ENCODE measurements around the gene POU2F2. TPM values are rescaled to one million over a fixed set of nuclear protein-coding genes. Genes with fewer than 3 reads are reported as not detected.
A peak's percentile ranks its signal among the peaks of the same experiment; 100 is the strongest.

Gene POU2F2
- total RNA-seq, 1 experiment from 2014 or later, result 0.16 TPM

- H3K9me3 ChIP-seq (replicated peaks), result no peaks in the 10 kb centered on the region
- no peaks in the 10 kb centered on the region for H3K4me1 ChIP-seq
- H3K36me3 ChIP-seq, result peaks cover 47% of the 10 kb centered on the region
- H3K27me3 ChIP-seq, result no peaks in the 10 kb centered on the region
- no peak for DNase-seq
- no peak overlapping the region for H3K27ac ChIP-seq
- no peak overlapping the region for H3K4me3 ChIP-seq
Measured at GRCh38 chr19:42079276-42079669, 53.0 kb downstream of the POU2F2 start.

- DNase-seq, result no peak
- H3K4me1 ChIP-seq, result no peaks in the 10 kb centered on the region
- no peaks in the 10 kb centered on the region for H3K27me3 ChIP-seq
- H3K36me3 ChIP-seq, result peaks cover 45% of the 10 kb centered on the region
- no peaks in the 10 kb centered on the region for H3K9me3 ChIP-seq (replicated peaks)
- H3K4me3 ChIP-seq, result no peak overlapping the region
- H3K27ac ChIP-seq, result no peak overlapping the region
Measured at GRCh38 chr19:42078538-42079275, 53.5 kb downstream of the POU2F2 start.

- no peak overlapping the region for H3K4me3 ChIP-seq
- DNase-seq, result no peak
- H3K27ac ChIP-seq, result no peak overlapping the region
- peaks cover 41% of the 10 kb centered on the region for H3K36me3 ChIP-seq
- H3K4me1 ChIP-seq, result no peaks in the 10 kb centered on the region
- H3K9me3 ChIP-seq (replicated peaks), result no peaks in the 10 kb centered on the region
- no peaks in the 10 kb centered on the region for H3K27me3 ChIP-seq
Measured at GRCh38 chr19:42078058-42078457, 54.2 kb downstream of the POU2F2 start.

GRCh38 chr19:42076380-42076944 is 55.8 kb downstream of the POU2F2 start:
- H3K4me1 ChIP-seq, result no peaks in the 10 kb centered on the region
- peaks cover 31% of the 10 kb centered on the region for H3K36me3 ChIP-seq
- peak overlapping the region; percentile 71 for H3K4me3 ChIP-seq
- H3K27me3 ChIP-seq, result no peaks in the 10 kb centered on the region
- peak overlapping the region; percentile 3; the same call in 1 of the 2 replicates for H3K27ac ChIP-seq
- H3K9me3 ChIP-seq (replicated peaks), result no peaks in the 10 kb centered on the region
- no peak for DNase-seq

- Histone ChIP-seq H3K36me3 (peaks cover 25% of the 10 kb centered on the region), H3K27ac (peak within 1 kb of the TSS; percentile 83), H3K27me3 (no peaks in the 10 kb centered on the region), H3K4me1 (no peaks in the 10 kb centered on the region), H3K4me3 (peak within 1 kb of the TSS; percentile 71), H3K9me3 (replicated peaks) (no peaks in the 10 kb centered on the region)
- peak; percentile 100 for DNase-seq
Measured at GRCh38 chr19:42075616-42076379, 56.4 kb downstream of the POU2F2 start, which contains the start of gene ZNF574. Gene ZNF574, plus strand, starts transcription at chr19:42076166. Its CDS starts 2,441 bp downstream, at chr19:42078607.

- no peaks in the 10 kb centered on the region; the same call in 1 of the 2 replicates for H3K27me3 ChIP-seq
- H3K4me1 ChIP-seq, result no peaks in the 10 kb centered on the region
- DNase-seq, result no peak
- H3K9me3 ChIP-seq (replicated peaks), result no peaks in the 10 kb centered on the region
- H3K4me3 ChIP-seq, result peak overlapping the region; percentile 71
- peaks cover 21% of the 10 kb centered on the region for H3K36me3 ChIP-seq
- peak overlapping the region; percentile 83 for H3K27ac ChIP-seq
Measured at GRCh38 chr19:42075364-42075615, 57.0 kb downstream of the POU2F2 start.

- Histone ChIP-seq H3K36me3 (peaks cover 16% of the 10 kb centered on the region), H3K27me3 (no peaks in the 10 kb centered on the region; the same call in 1 of the 2 replicates), H3K27ac (peak overlapping the region; percentile 83), H3K4me1 (no peaks in the 10 kb centered on the region), H3K9me3 (replicated peaks) (no peaks in the 10 kb centered on the region), H3K4me3 (peak overlapping the region; percentile 71)
- DNase-seq, result peak; percentile 47 to 62
Measured at GRCh38 chr19:42074513-42075363, 57.5 kb downstream of the POU2F2 start.

GRCh38 chr19:42071247-42071646 is 61.0 kb downstream of the POU2F2 start:
- no peak overlapping the region for H3K4me3 ChIP-seq
- H3K36me3 ChIP-seq, result no peaks in the 10 kb centered on the region
- H3K9me3 ChIP-seq (replicated peaks), result no peaks in the 10 kb centered on the region
- H3K27ac ChIP-seq, result no peak overlapping the region
- H3K4me1 ChIP-seq, result no peaks in the 10 kb centered on the region
- no peak for DNase-seq
- no peaks in the 10 kb centered on the region; the same call in 1 of the 2 replicates for H3K27me3 ChIP-seq

- peak within 1 kb of the TSS; percentile 17; the same call in 1 of the 2 replicates for H3K27ac ChIP-seq
- H3K36me3 ChIP-seq, result no peaks in the 10 kb centered on the region
- no peaks in the 10 kb centered on the region for H3K4me1 ChIP-seq
- no peaks in the 10 kb centered on the region; the same call in 1 of the 2 replicates for H3K27me3 ChIP-seq
- H3K4me3 ChIP-seq, result peak within 1 kb of the TSS; percentile 61
- no peaks in the 10 kb centered on the region for H3K9me3 ChIP-seq (replicated peaks)
- peak; percentile 74 to 83 for DNase-seq
Measured at GRCh38 chr19:42069619-42070351, 62.5 kb downstream of the POU2F2 start, which contains the start of gene GRIK5. Gene GRIK5, minus strand, starts transcription at chr19:42070206. Its CDS starts 4,436 bp downstream, at chr19:42065770.

- no peaks in the 10 kb centered on the region for H3K4me1 ChIP-seq
- DNase-seq, result peak; percentile 27 to 48
- no peaks in the 10 kb centered on the region; the same call in 1 of the 2 replicates for H3K27me3 ChIP-seq
- no peaks in the 10 kb centered on the region for H3K36me3 ChIP-seq
- peak overlapping the region; percentile 61 for H3K4me3 ChIP-seq
- H3K27ac ChIP-seq, result no peak overlapping the region
- H3K9me3 ChIP-seq (replicated peaks), result no peaks in the 10 kb centered on the region
Measured at GRCh38 chr19:42068756-42069571, 63.3 kb downstream of the POU2F2 start.

GRCh38 chr19:42068361-42068755 is 63.9 kb downstream of the POU2F2 start:
- Histone ChIP-seq H3K4me1 (no peaks in the 10 kb centered on the region), H3K4me3 (peak overlapping the region; percentile 61), H3K27ac (no peak overlapping the region), H3K9me3 (replicated peaks) (no peaks in the 10 kb centered on the region), H3K36me3 (no peaks in the 10 kb centered on the region), H3K27me3 (no peaks in the 10 kb centered on the region; the same call in 1 of the 2 replicates)
- DNase-seq, result peak in 1 of 2 experiments; percentile 28

- no peak overlapping the region for H3K27ac ChIP-seq
- no peaks in the 10 kb centered on the region for H3K36me3 ChIP-seq
- no peaks in the 10 kb centered on the region for H3K4me1 ChIP-seq
- no peaks in the 10 kb centered on the region for H3K9me3 ChIP-seq (replicated peaks)
- H3K4me3 ChIP-seq, result no peak overlapping the region
- no peak for DNase-seq
- no peaks in the 10 kb centered on the region; the same call in 1 of the 2 replicates for H3K27me3 ChIP-seq
Measured at GRCh38 chr19:42067315-42067888, 64.8 kb downstream of the POU2F2 start.

Measured in SJCRH30 (cell line).